Measurements from ENCODE around the gene SPANXN3. TPM values are rescaled to one million over a fixed set of nuclear protein-coding genes. Genes with fewer than 3 reads are reported as not detected.

Gene SPANXN3
- polyA plus RNA-seq, 3 donors: not detected

DNA sequence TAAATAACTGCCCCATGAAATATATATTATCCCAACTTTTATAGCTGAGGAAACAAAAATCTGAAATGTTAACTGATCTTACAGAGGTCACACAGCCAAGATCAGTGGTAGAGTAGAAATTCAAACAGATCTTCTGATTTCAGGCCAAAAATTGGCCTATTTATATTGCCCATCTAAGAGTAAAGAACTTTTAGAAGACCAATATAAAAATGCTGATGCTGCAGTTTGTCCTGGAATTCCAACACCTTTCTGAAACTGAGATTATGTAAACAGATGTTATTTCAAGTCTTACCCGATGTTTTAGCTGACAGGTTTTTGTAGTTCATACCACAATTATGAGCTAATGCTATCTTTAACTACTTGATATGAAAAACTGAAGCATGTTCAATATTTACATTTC is 51.1 kb downstream of the SPANXN3 start:
- Histone ChIP-seq H3K36me3 (replicated peaks in 1 of 2; ENCODE audit: control insufficient read depth in 1 of 2, insufficient read depth in 2 of 2, low read length in 2 of 2) (no peaks in the 10 kb centered on the region), H3K4me3 (replicated peaks in 1 of 3; ENCODE audit: low read depth in 2 of 3, low read length in 3 of 3) (no peak overlapping the region), H3K4me1 (ENCODE audit: control insufficient read depth in 1 of 2, insufficient read depth in 2 of 2, low read length in 2 of 2) (no peaks in the 10 kb centered on the region), H2AFZ (ENCODE audit: insufficient read depth, low read depth, low read length, poor library complexity, severe bottlenecking) (no peak overlapping the region), H4K20me1 (ENCODE audit: insufficient read depth, low read length) (no peaks in the 10 kb centered on the region), H3K9ac (ENCODE audit: insufficient read depth, low read length, poor library complexity, severe bottlenecking) (no peak overlapping the region), H3K4me2 (replicated peaks; ENCODE audit: extremely low read depth, low read length, poor library complexity, severe bottlenecking) (no peak overlapping the region), H3K9me3 (replicated peaks in 1 of 2; ENCODE audit: control insufficient read depth in 1 of 2, insufficient read depth in 1 of 2, low read length in 2 of 2) (no peaks in the 10 kb centered on the region), H3K27ac (ENCODE audit: low read depth in 1 of 2, low read length in 2 of 2) (no peak overlapping the region), H3K27me3 (ENCODE audit: control insufficient read depth in 2 of 2, insufficient read depth in 2 of 2, low read length in 2 of 2) (no peaks in the 10 kb centered on the region), H3K79me2 (ENCODE audit: insufficient read depth, low read length) (no peaks in the 10 kb centered on the region)
- no peaks in the 10 kb centered on the region for H3K4me1 Mint-ChIP-seq
- no CpG with 5 or more reads among the region's 1 CpG for WGBS (ENCODE audit: insufficient coverage)
- intact Hi-C loops (cut with micrococcal nuclease): no loop called here
- no peak overlapping the region for H3K4me3 Mint-ChIP-seq
- H3K27me3 Mint-ChIP-seq (ENCODE audit: low read depth in 3 of 3): peaks cover 0 to 5% (median 0%) of the 10 kb centered on the region in 3 donors
- H3K27ac Mint-ChIP-seq: no peak overlapping the region
- H3K36me3 Mint-ChIP-seq: no peaks in the 10 kb centered on the region
- no peak for DNase-seq
- peaks cover 0 to 5% (median 3%) of the 10 kb centered on the region in 7 donors for H3K9me3 Mint-ChIP-seq
- no peak for TF ChIP-seq CTCF (IDR thresholded peaks at IDR 0.05)

- H3K4me3 Mint-ChIP-seq: no peak overlapping the region
- Histone ChIP-seq H3K79me2 (ENCODE audit: insufficient read depth, low read length) (no peaks in the 10 kb centered on the region), H4K20me1 (ENCODE audit: insufficient read depth, low read length) (no peaks in the 10 kb centered on the region), H3K4me1 (ENCODE audit: control insufficient read depth in 1 of 2, insufficient read depth in 2 of 2, low read length in 2 of 2) (no peaks in the 10 kb centered on the region), H3K27me3 (ENCODE audit: control insufficient read depth in 2 of 2, insufficient read depth in 2 of 2, low read length in 2 of 2) (no peaks in the 10 kb centered on the region), H3K4me3 (replicated peaks in 1 of 3; ENCODE audit: low read depth in 2 of 3, low read length in 3 of 3) (no peak overlapping the region), H3K27ac (ENCODE audit: low read depth in 1 of 2, low read length in 2 of 2) (no peak overlapping the region), H3K4me2 (replicated peaks; ENCODE audit: extremely low read depth, low read length, poor library complexity, severe bottlenecking) (no peak overlapping the region), H3K36me3 (replicated peaks in 1 of 2; ENCODE audit: control insufficient read depth in 1 of 2, insufficient read depth in 2 of 2, low read length in 2 of 2) (no peaks in the 10 kb centered on the region), H3K9ac (ENCODE audit: insufficient read depth, low read length, poor library complexity, severe bottlenecking) (no peak overlapping the region), H3K9me3 (replicated peaks in 1 of 2; ENCODE audit: control insufficient read depth in 1 of 2, insufficient read depth in 1 of 2, low read length in 2 of 2) (peaks cover 0 to 6% of the 10 kb centered on the region in 2 donors), H2AFZ (ENCODE audit: insufficient read depth, low read depth, low read length, poor library complexity, severe bottlenecking) (no peak overlapping the region)
- no peaks in the 10 kb centered on the region for H3K36me3 Mint-ChIP-seq
- TF ChIP-seq CTCF (IDR thresholded peaks at IDR 0.05): no peak
- H3K4me1 Mint-ChIP-seq: no peaks in the 10 kb centered on the region
- H3K27me3 Mint-ChIP-seq (ENCODE audit: low read depth in 3 of 3): no peaks in the 10 kb centered on the region
- H3K9me3 Mint-ChIP-seq: peaks cover 0 to 9% (median 5%) of the 10 kb centered on the region in 7 donors
- intact Hi-C loops (cut with micrococcal nuclease): no loop called here
- WGBS (ENCODE audit: insufficient coverage): no CpG with 5 or more reads among the region's 10 CpGs
- H3K27ac Mint-ChIP-seq: peak overlapping the region in 2 of 7 donors; percentile 16 to 51
- no peak for DNase-seq
Measured at GRCh38 chrX:143462696-143463095, 54.6 kb downstream of the SPANXN3 start.
